ENCODE data around the gene NONO.

Gene NONO

GRCh38 chrX:71244359-71245128, 38.9 kb upstream of the NONO start:
- H3K4me1 ChIP-seq (ENCODE audit: control insufficient read depth in 1 of 2, insufficient read depth in 1 of 2, low read depth in 1 of 2, low read length in 1 of 2) = no peaks in the 10 kb centered on the region
- TF ChIP-seq CTCF (IDR thresholded peaks at IDR 0.05) = no peak
- no peaks in the 10 kb centered on the region for H3K9me3 ChIP-seq
- no peak overlapping the region for H3K27ac ChIP-seq
- no peak overlapping the region for H3K4me3 ChIP-seq (ENCODE audit: low read depth in 1 of 2, low read length in 1 of 2)
- H3K36me3 ChIP-seq = peaks cover 36% of the 10 kb centered on the region
- H3K27me3 ChIP-seq = no peaks in the 10 kb centered on the region

GRCh38 chrX:71245159-71245558, 38.3 kb upstream of the NONO start:
- TF ChIP-seq CTCF (IDR thresholded peaks at IDR 0.05) = no peak
- H3K27me3 ChIP-seq = no peaks in the 10 kb centered on the region
- H3K9me3 ChIP-seq = no peaks in the 10 kb centered on the region
- no peaks in the 10 kb centered on the region for H3K4me1 ChIP-seq (ENCODE audit: control insufficient read depth in 1 of 2, insufficient read depth in 1 of 2, low read depth in 1 of 2, low read length in 1 of 2)
- H3K36me3 ChIP-seq = peaks cover 36% of the 10 kb centered on the region
- no peak overlapping the region for H3K27ac ChIP-seq
- H3K4me3 ChIP-seq (ENCODE audit: low read depth in 1 of 2, low read length in 1 of 2) = no peak overlapping the region

GRCh38 chrX:71250841-71251240, 32.6 kb upstream of the NONO start:
- Histone ChIP-seq H3K27me3 (no peaks in the 10 kb centered on the region), H3K4me3 (ENCODE audit: low read depth in 1 of 2, low read length in 1 of 2) (no peak overlapping the region), H3K27ac (no peak overlapping the region), H3K36me3 (peaks cover 13% of the 10 kb centered on the region), H3K9me3 (no peaks in the 10 kb centered on the region), H3K4me1 (ENCODE audit: control insufficient read depth in 1 of 2, insufficient read depth in 1 of 2, low read depth in 1 of 2, low read length in 1 of 2) (peaks cover 14 to 18% of the 10 kb centered on the region in 2 experiments)
- no peak for TF ChIP-seq CTCF (IDR thresholded peaks at IDR 0.05)

- TF ChIP-seq CTCF (IDR thresholded peaks at IDR 0.05) = no peak
- H3K27ac ChIP-seq = no peak overlapping the region
- H3K27me3 ChIP-seq = no peaks in the 10 kb centered on the region
- H3K9me3 ChIP-seq = no peaks in the 10 kb centered on the region
- H3K4me1 ChIP-seq (ENCODE audit: control insufficient read depth in 1 of 2, insufficient read depth in 1 of 2, low read depth in 1 of 2, low read length in 1 of 2) = peaks cover 14 to 18% of the 10 kb centered on the region in 2 experiments
- no peak overlapping the region for H3K4me3 ChIP-seq (ENCODE audit: low read depth in 1 of 2, low read length in 1 of 2)
- peaks cover 13% of the 10 kb centered on the region for H3K36me3 ChIP-seq
Measured at GRCh38 chrX:71251466-71251973, 31.9 kb upstream of the NONO start.

- H3K27ac ChIP-seq = no peak overlapping the region
- peaks cover 14 to 18% of the 10 kb centered on the region in 2 experiments for H3K4me1 ChIP-seq (ENCODE audit: control insufficient read depth in 1 of 2, insufficient read depth in 1 of 2, low read depth in 1 of 2, low read length in 1 of 2)
- no peak for TF ChIP-seq CTCF (IDR thresholded peaks at IDR 0.05)
- H3K4me3 ChIP-seq (ENCODE audit: low read depth in 1 of 2, low read length in 1 of 2) = no peak overlapping the region
- no peaks in the 10 kb centered on the region for H3K27me3 ChIP-seq
- H3K36me3 ChIP-seq = peaks cover 13% of the 10 kb centered on the region
- H3K9me3 ChIP-seq = no peaks in the 10 kb centered on the region
Measured at GRCh38 chrX:71252221-71252620, 31.2 kb upstream of the NONO start.

Data from neutrophil (primary cell).